Ishikawa (cell line): ENCODE results near the gene SAMD8.

Experiments
- CEBPB ChIP-seq: IDR thresholded peaks from 2 replicates; pipeline ENCODE4 v1.6.1; 2012
- CREB1 ChIP-seq: IDR thresholded peaks from 2 replicates; pipeline ENCODE4 v1.6.1; 2012; ENCODE audit warnings: low read depth
- EGR1 ChIP-seq: IDR thresholded peaks from 2 replicates; pipeline ENCODE4 v1.6.1; 2012
- EP300 ChIP-seq: IDR thresholded peaks from 2 replicates; pipeline ENCODE4 v1.6.1; 2012; ENCODE audit warnings: borderline replicate concordance
- FOXM1 ChIP-seq: IDR thresholded peaks from 2 replicates; pipeline ENCODE4 v1.6.1; 2012; ENCODE audit warnings: low read depth, borderline replicate concordance
- NFIC ChIP-seq: IDR thresholded peaks from 2 replicates; pipeline ENCODE4 v1.6.1; 2012
- RAD21 ChIP-seq: IDR thresholded peaks from 2 replicates; pipeline ENCODE4 v1.6.1; 2012; ENCODE audit warnings: low read depth
- TAF1 ChIP-seq: IDR thresholded peaks from 2 replicates; pipeline ENCODE4 v1.6.1; 2012; ENCODE audit warnings: low read depth, mild to moderate bottlenecking
- TCF12 ChIP-seq: IDR thresholded peaks from 2 replicates; pipeline ENCODE4 v1.6.1; 2012; ENCODE audit warnings: low read depth
- TEAD4 ChIP-seq: IDR thresholded peaks from 2 replicates; pipeline ENCODE4 v1.6.1; 2012
- YY1 ChIP-seq: IDR thresholded peaks from 2 replicates; pipeline ENCODE4 v1.6.1; 2012; ENCODE audit warnings: low read depth
- ZBTB7A ChIP-seq: IDR thresholded peaks from 2 replicates; pipeline ENCODE4 v1.6.1; 2012; ENCODE audit warnings: low read depth
- TF ChIP-seq, protein P1 (sequence below): IDR thresholded peaks from 2 replicates; pipeline ENCODE4 v1.6.1; 2012; ENCODE audit warnings: low read depth, mild to moderate bottlenecking
- TF ChIP-seq, protein P2 (sequence below): IDR thresholded peaks from 2 replicates; pipeline ENCODE4 v1.6.1; 2012
- TF ChIP-seq, protein P3 (sequence below): IDR thresholded peaks from 2 replicates; pipeline ENCODE4 v1.6.1; 2012

Gene SAMD8

DNA sequence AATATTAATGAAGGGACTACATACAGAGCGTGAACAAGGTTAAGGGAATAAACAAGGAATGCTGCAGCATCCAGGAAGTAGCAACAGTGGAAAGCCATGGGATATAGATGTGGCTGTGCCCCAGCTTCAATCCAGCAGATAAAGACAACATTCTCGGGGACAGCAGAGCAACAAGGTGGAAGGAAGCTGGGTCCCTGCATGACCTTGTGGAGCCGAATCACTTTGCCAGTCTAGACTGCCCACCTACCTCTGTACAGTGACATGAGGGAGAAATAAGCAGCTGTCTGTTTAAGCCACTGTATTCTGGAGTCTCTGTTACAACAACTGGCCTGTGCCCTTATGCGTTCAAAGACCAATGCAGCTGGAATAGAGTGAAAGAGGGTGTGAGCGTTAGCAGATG is 30.1 kb upstream of the SAMD8 start:
- no peak for TF ChIP-seq ZBTB7A
- TF ChIP-seq NFIC = no peak
- TF ChIP-seq, protein P1, sequence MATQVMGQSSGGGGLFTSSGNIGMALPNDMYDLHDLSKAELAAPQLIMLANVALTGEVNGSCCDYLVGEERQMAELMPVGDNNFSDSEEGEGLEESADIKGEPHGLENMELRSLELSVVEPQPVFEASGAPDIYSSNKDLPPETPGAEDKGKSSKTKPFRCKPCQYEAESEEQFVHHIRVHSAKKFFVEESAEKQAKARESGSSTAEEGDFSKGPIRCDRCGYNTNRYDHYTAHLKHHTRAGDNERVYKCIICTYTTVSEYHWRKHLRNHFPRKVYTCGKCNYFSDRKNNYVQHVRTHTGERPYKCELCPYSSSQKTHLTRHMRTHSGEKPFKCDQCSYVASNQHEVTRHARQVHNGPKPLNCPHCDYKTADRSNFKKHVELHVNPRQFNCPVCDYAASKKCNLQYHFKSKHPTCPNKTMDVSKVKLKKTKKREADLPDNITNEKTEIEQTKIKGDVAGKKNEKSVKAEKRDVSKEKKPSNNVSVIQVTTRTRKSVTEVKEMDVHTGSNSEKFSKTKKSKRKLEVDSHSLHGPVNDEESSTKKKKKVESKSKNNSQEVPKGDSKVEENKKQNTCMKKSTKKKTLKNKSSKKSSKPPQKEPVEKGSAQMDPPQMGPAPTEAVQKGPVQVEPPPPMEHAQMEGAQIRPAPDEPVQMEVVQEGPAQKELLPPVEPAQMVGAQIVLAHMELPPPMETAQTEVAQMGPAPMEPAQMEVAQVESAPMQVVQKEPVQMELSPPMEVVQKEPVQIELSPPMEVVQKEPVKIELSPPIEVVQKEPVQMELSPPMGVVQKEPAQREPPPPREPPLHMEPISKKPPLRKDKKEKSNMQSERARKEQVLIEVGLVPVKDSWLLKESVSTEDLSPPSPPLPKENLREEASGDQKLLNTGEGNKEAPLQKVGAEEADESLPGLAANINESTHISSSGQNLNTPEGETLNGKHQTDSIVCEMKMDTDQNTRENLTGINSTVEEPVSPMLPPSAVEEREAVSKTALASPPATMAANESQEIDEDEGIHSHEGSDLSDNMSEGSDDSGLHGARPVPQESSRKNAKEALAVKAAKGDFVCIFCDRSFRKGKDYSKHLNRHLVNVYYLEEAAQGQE = no peak
- TF ChIP-seq, protein P2, sequence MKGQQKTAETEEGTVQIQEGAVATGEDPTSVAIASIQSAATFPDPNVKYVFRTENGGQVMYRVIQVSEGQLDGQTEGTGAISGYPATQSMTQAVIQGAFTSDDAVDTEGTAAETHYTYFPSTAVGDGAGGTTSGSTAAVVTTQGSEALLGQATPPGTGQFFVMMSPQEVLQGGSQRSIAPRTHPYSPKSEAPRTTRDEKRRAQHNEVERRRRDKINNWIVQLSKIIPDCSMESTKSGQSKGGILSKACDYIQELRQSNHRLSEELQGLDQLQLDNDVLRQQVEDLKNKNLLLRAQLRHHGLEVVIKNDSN = no peak
- TF ChIP-seq, protein P3, sequence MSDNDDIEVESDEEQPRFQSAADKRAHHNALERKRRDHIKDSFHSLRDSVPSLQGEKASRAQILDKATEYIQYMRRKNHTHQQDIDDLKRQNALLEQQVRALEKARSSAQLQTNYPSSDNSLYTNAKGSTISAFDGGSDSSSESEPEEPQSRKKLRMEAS = no peak
- no peak for TF ChIP-seq CEBPB
- no peak for TF ChIP-seq EP300
- TF ChIP-seq YY1 = no peak
- no peak for TF ChIP-seq TAF1
- TF ChIP-seq FOXM1 = no peak
- TF ChIP-seq CREB1 = no peak
- no peak for TF ChIP-seq TEAD4

DNA sequence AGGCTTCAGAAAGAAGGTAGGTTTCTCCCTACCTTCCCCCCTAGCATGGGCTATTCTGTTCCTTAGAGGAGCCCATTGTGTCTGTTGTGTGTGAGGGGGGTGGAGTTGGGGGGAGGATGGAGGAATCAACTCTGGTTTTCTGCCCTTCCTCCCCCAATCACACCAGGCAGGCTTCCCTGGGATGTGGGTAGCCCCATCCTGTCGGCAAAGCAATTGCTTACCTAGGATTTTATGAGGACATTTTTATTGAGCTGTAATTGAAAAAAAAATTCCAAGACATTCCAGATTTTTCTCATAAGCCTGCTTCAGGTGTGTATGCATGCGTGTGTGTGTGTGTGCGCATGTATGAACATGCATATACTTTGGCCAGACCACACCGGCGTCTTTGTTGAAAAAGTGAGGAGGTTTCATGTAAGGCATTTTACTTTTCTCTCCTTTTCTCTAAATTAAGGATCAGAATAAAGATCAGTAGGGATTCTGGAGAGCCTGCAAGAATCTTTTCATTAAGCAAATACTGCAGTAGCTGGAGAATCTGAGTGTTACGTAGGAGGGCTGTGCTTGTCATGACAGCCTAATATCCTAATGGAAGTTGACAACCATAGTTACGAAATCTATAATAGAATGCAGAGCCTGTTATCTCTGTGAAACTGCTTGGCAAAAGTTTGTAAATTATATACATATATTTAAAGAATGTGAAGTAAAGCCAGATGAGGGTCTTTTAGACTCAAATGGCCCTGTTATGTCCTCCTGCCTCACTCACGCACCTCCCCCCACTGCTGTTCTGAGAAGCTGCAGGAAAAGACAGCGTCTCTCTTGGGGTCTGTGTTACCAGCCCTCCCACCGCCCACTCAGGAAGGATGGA is 27.3 kb upstream of the SAMD8 start:
- TF ChIP-seq EP300 (no peak), CEBPB (no peak), ZBTB7A (no peak), CREB1 (no peak), NFIC (no peak), TCF12 (no peak), YY1 (no peak), TEAD4 (no peak), RAD21 (no peak), EGR1 (no peak), TAF1 (no peak)
- TF ChIP-seq, protein P3 = no peak
- TF ChIP-seq, protein P2 = no peak

DNA sequence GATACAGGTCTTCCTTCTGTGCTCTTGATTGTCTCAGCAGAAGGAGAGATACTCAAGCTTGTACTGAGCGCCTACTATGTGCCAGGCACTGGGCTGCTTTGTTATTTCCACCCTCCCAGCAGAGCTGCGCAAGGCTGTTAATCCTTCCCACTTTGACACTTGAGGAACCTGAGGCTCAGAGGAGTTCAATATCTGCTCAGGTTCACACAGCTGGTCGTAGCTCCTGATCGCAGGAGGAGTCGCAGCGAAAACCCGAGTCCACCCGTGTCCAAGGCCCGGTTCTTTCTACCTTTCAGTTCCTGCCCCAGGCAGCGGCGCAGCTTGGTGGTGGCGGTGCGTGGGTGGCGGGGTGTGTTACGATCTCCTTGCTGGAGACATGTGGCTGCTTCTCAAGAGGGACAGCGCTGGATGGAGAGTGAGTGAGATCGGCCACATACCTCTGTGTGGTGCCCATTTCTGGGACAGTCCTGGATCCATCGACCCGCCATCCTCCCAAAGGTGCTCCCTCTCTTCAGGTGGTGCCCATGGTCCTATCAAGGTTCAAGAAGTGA is 26.5 kb upstream of the SAMD8 start:
- TF ChIP-seq, protein P1 = no peak
- TF ChIP-seq, protein P3 = no peak
- TF ChIP-seq TEAD4 = no peak
- TF ChIP-seq EGR1 = no peak
- no peak for TF ChIP-seq FOXM1
- TF ChIP-seq TAF1 = no peak
- no peak for TF ChIP-seq TCF12
- TF ChIP-seq NFIC = no peak
- no peak for TF ChIP-seq ZBTB7A
- TF ChIP-seq CREB1 = no peak

DNA sequence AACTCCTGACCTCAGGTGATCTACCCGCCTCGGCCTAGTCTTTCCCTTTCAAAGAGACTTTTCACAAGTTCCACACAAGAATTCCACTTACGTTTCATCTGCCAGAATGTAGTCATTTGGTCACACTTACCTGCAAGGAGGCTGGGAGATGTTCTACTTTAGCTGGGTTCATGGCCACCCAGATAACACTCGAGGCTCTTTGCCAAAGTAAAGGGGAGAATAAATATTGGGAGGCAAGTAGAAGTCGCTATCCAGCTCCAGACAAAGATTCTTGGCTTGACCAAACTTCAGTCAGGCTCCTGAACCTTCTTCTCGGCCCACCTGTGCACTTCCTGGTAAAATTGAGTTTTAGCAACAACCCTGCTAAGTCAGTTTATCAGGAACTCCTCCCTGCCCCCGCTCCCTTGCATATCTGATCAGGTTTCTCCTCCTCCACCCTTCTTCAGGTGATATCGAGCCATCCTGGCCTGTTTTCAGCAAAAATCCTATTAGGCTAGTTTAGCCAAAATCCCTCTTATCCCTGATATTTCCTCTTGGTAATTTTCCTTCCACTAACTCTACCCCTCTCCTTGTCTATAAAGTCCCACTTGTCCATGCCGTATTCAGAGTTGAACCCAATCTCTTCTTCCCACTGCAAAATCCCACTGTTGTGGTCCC is 25.1 kb upstream of the SAMD8 start:
- no peak for TF ChIP-seq CREB1
- TF ChIP-seq, protein P3 = no peak
- TF ChIP-seq, protein P2 = no peak
- no peak for TF ChIP-seq EGR1
- TF ChIP-seq TEAD4 = no peak
- TF ChIP-seq CEBPB = no peak
- no peak for TF ChIP-seq FOXM1
- no peak for TF ChIP-seq TAF1
- no peak for TF ChIP-seq ZBTB7A
- TF ChIP-seq RAD21 = no peak
